Naive thymus-derived CD4-positive, alpha-beta T cell (primary cell): ENCODE measurements around the gene MED12L. TPM values are rescaled to one million over a fixed set of nuclear protein-coding genes. Genes with fewer than 3 reads are reported as not detected.

ENCODE experiments used
- ATAC-seq: fragments of 150-1000 bp; cut with Tn5 transposase; 2 replicates; pipeline ENCODE4 v1.10.0; 2021; ENCODE audit warnings: mild to moderate bottlenecking, moderate library complexity
- CTCF ChIA-PET: fragments of 350-600 bp; sonication (Branson Sonifier 250); formaldehyde crosslinking; loops from one replicate; lab custom pipeline; 2021; ENCODE audit warnings: antibody characterized with exemption; lab: Charles Lee
- POLR2A ChIA-PET: fragments of 350-600 bp; sonication (Branson Sonifier 250); formaldehyde crosslinking; loops from one replicate; lab custom pipeline; 2021; ENCODE audit warnings: antibody characterized with exemption, inconsistent platforms; lab: Charles Lee
- DNase-seq, 9 donors: peaks; one replicate each; pipeline versions ENCODE4 v3.0.0 to v3.0.0-alpha.2; 2020 to 2022; ENCODE audit warnings: mixed read lengths in 1 of 9
- H3K27ac ChIP-seq: one replicate; pipeline ENCODE4 v1.7.0; 2013; ENCODE audit warnings: mild to moderate bottlenecking, low read depth, low read length, moderate library complexity
- H3K27me3 ChIP-seq, 2 donors: one replicate each; pipeline ENCODE4 v1.7.0; 2013; ENCODE audit warnings: low read length in 2 of 2, mild to moderate bottlenecking in 2 of 2, moderate library complexity in 2 of 2; ENCODE audit not compliant: control insufficient read depth in 2 of 2, insufficient read depth in 2 of 2
- H3K36me3 ChIP-seq, 3 experiments: 1 replicate in 2 of 3; 2 replicates in 1 of 3; pipeline ENCODE4 v1.7.0; 2013; ENCODE audit warnings: low read length in 3 of 3, mild to moderate bottlenecking in 3 of 3, moderate library complexity in 1 of 3; ENCODE audit not compliant: insufficient read depth in 3 of 3, control insufficient read depth in 2 of 3
- H3K4me1 ChIP-seq, 2 donors: one replicate each; pipeline ENCODE4 v1.7.0; 2013; ENCODE audit warnings: low read length in 2 of 2, mild to moderate bottlenecking in 2 of 2, moderate library complexity in 1 of 2; ENCODE audit not compliant: control insufficient read depth in 2 of 2, insufficient read depth in 2 of 2
- H3K4me3 ChIP-seq: 2 replicates; pipeline ENCODE4 v1.7.0; 2013; ENCODE audit warnings: mild to moderate bottlenecking, low read length
- H3K9me3 ChIP-seq, 3 experiments: 1 replicate in 2 of 3; 2 replicates in 1 of 3; pipeline ENCODE4 v1.7.0; 2013; ENCODE audit warnings: low read length in 3 of 3; ENCODE audit not compliant: control insufficient read depth in 2 of 3
- H3K27ac Mint-ChIP-seq, 9 donors: one replicate each; pipeline ENCODE4 v1.8.0; 2020 to 2022; ENCODE audit warnings: mixed read lengths in 9 of 9, mild to moderate bottlenecking in 8 of 9, moderate library complexity in 5 of 9, inconsistent platforms in 2 of 9
- H3K27me3 Mint-ChIP-seq, 5 donors: one replicate each; pipeline ENCODE4 v1.8.0; 2021 to 2022; ENCODE audit warnings: mixed read lengths in 5 of 5, mild to moderate bottlenecking in 1 of 5
- H3K36me3 Mint-ChIP-seq, 5 donors: one replicate each; pipeline ENCODE4 v1.8.0; 2020 to 2022; ENCODE audit warnings: mixed read lengths in 5 of 5, mild to moderate bottlenecking in 3 of 5, inconsistent platforms in 1 of 5
- H3K4me1 Mint-ChIP-seq, 7 donors: one replicate each; pipeline ENCODE4 v1.8.0; 2020 to 2022; ENCODE audit warnings: mixed read lengths in 7 of 7, mild to moderate bottlenecking in 3 of 7, inconsistent platforms in 1 of 7
- H3K4me3 Mint-ChIP-seq, 10 donors: one replicate each; pipeline ENCODE4 v1.8.0; 2020 to 2022; ENCODE audit warnings: mild to moderate bottlenecking in 10 of 10, mixed read lengths in 10 of 10, moderate library complexity in 6 of 10, inconsistent platforms in 2 of 10
- H3K9me3 Mint-ChIP-seq, 11 donors: one replicate each; pipeline ENCODE4 v1.8.0; 2020 to 2022; ENCODE audit warnings: mixed read lengths in 11 of 11, mild to moderate bottlenecking in 4 of 11, inconsistent platforms in 1 of 11, moderate library complexity in 1 of 11
- intact Hi-C, 2 donors: fragments of 100-400 bp; cut with micrococcal nuclease; formaldehyde crosslinking; loops; one replicate each; pipeline ENCODE4 v1.15.1; 2023
- polyA plus RNA-seq, 2 donors: library from polyadenylated mRNA; unstranded; fragments of 300-500 nt; fragmentation: Illumina TruSeq; gene quantifications; one replicate each; pipeline ENCODE4 v1.2.3, GENCODE V29; 2021
- total RNA-seq, 6 experiments: library from RNA in 5 of 6; stranded (reverse) in 5 of 6; gene quantifications; 1 replicate in 5 of 6; 2 replicates in 1 of 6; pipeline ENCODE4 v1.2.3 and lab custom pipeline; 2021 to 2026

MED12L gene
- total and polyA plus RNA-seq, 7 experiments from 2014 or later: 0.32 to 4.9 (median 0.68) TPM; not detected in 2

DNA sequence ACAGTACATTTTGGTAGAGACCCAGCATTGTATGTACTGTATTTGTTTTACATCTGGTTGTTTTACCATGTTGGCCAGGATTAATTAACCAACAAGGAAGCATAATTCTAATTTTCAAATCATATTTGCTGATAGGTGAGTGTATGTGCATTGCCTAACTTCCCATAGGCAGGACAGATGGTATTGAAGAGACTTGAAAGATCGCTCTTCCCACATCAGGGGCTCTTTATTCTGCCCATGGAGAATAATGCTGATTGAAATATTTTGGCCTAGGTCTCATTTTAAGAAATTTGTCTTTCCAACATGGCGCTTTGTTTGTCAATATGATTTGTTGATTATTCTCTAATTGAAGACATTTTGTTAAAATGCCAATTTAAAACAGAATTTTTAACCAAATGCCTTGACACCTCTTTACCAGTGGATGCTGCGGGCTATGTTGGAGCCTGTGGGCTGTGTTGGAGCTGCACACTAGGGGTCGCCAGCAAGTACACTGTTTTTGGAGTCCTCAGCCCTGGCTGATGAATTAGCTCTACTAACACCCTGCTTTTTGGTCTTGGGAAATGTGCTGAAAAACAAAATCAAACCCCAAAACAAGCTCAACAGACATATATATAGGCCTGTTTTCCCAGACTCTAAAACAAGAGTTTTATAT lies 293.7 kb downstream of the MED12L start:
- H3K4me1 ChIP-seq: no peaks in the 10 kb centered on the region
- Mint-ChIP-seq H3K36me3 (no peaks in the 10 kb centered on the region), H3K4me3 (no peak overlapping the region), H3K27ac (no peak overlapping the region), H3K9me3 (no peaks in the 10 kb centered on the region), H3K27me3 (peaks cover 0 to 4% (median 0%) of the 10 kb centered on the region in 5 donors), H3K4me1 (peaks cover 0 to 9% (median 0%) of the 10 kb centered on the region in 7 donors)
- no peak for DNase-seq
- POLR2A ChIA-PET: no interaction called here
- CTCF ChIA-PET: no interaction called here
- peak; percentile 46 for ATAC-seq
- no peak overlapping the region for H3K27ac ChIP-seq
- intact Hi-C loops: no loop called here
- no peaks in the 10 kb centered on the region for H3K9me3 ChIP-seq
- H3K36me3 ChIP-seq: no peaks in the 10 kb centered on the region
- no peaks in the 10 kb centered on the region for H3K27me3 ChIP-seq
- no peak overlapping the region for H3K4me3 ChIP-seq

DNA sequence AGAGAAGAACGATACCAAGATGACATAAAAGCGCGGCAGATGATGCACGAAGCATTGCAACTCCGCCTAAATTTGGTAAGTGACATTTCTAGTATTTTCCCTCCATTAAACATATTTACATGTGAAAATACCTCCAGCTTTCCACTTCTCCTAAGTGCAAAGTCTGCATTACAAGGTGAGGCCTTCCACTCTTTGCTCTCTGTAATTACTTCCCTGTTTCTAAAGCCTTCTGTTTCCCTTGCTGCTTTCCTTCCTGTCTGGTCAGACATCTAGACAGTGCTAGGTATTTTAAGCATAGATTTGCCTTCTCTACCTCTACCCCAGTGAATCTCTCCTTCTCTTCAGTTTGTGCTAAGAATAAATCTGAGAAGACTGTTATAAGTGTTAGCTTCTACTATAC lies 297.2 kb downstream of the MED12L start:
- CTCF ChIA-PET: no interaction called here
- Mint-ChIP-seq H3K36me3 (no peaks in the 10 kb centered on the region), H3K9me3 (no peaks in the 10 kb centered on the region), H3K27me3 (peaks cover 0 to 3% (median 0%) of the 10 kb centered on the region in 5 donors), H3K27ac (peak overlapping the region in 1 of 9 donors; percentile 34), H3K4me3 (no peak overlapping the region), H3K4me1 (peaks cover 0 to 15% (median 6%) of the 10 kb centered on the region in 7 donors)
- H3K9me3 ChIP-seq: no peaks in the 10 kb centered on the region
- H3K36me3 ChIP-seq: no peaks in the 10 kb centered on the region
- H3K4me3 ChIP-seq: no peak overlapping the region
- H3K27ac ChIP-seq: no peak overlapping the region
- no peaks in the 10 kb centered on the region for H3K4me1 ChIP-seq
- H3K27me3 ChIP-seq: no peaks in the 10 kb centered on the region
- ATAC-seq (peak; percentile 41), DNase-seq (no peak)
- intact Hi-C loops: no loop called here
- POLR2A ChIA-PET: no interaction called here

GRCh38 chr3:151383111-151383510 lies 297.6 kb downstream of the MED12L start:
- Histone ChIP-seq H3K4me3 (no peak overlapping the region), H3K4me1 (no peaks in the 10 kb centered on the region), H3K27me3 (no peaks in the 10 kb centered on the region), H3K36me3 (no peaks in the 10 kb centered on the region), H3K27ac (no peak overlapping the region), H3K9me3 (no peaks in the 10 kb centered on the region)
- DNase-seq: no peak
- POLR2A ChIA-PET: no interaction called here
- intact Hi-C loops: no loop called here
- ATAC-seq: no peak
- H3K27ac Mint-ChIP-seq: peak overlapping the region in 1 of 9 donors; percentile 34
- no peaks in the 10 kb centered on the region for H3K27me3 Mint-ChIP-seq
- no peaks in the 10 kb centered on the region for H3K36me3 Mint-ChIP-seq
- H3K4me1 Mint-ChIP-seq: peaks cover 0 to 15% (median 6%) of the 10 kb centered on the region in 7 donors
- H3K9me3 Mint-ChIP-seq: no peaks in the 10 kb centered on the region
- no peak overlapping the region for H3K4me3 Mint-ChIP-seq
- CTCF ChIA-PET: no interaction called here

DNA sequence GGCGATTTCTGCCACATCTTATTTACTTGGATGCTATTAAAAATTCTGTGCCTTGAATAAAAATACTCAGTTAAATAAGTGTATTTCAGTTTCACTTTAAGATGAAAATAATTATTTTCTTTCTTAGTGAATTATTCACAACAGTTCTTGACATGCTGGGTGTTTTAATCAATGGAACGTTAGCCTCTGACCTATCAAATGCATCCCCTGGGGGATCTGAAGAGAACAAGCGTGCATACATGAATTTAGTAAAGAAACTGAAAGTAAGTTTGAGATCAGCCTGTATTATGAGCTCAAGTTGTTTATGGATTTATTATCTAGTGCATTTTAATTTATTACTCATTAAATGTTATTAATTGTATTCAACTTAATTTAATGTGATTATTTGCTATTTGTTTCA lies 298.5 kb downstream of the MED12L start:
- Histone ChIP-seq H3K9me3 (no peaks in the 10 kb centered on the region), H3K27me3 (no peaks in the 10 kb centered on the region), H3K27ac (no peak overlapping the region), H3K4me3 (no peak overlapping the region), H3K36me3 (no peaks in the 10 kb centered on the region), H3K4me1 (no peaks in the 10 kb centered on the region)
- Mint-ChIP-seq H3K36me3 (no peaks in the 10 kb centered on the region), H3K4me3 (peak overlapping the region in 5 of 10 donors; percentile 22 to 66 (median 56)), H3K4me1 (peaks cover 0 to 15% (median 6%) of the 10 kb centered on the region in 7 donors), H3K9me3 (no peaks in the 10 kb centered on the region), H3K27me3 (peaks cover 0 to under 1% (median 0%) of the 10 kb centered on the region in 5 donors), H3K27ac (peak overlapping the region in 1 of 9 donors; percentile 4)
- no peak for ATAC-seq
- ChIA-PET CTCF (no interaction called here), POLR2A (no interaction called here)
- intact Hi-C loops: no loop called here
- DNase-seq: no peak

GRCh38 chr3:151384741-151385174 lies 299.3 kb downstream of the MED12L start, which contains the start of gene P2RY12:
P2RY12 (minus strand) TSS chr3:151384753; CDS start chr3:151338845, 45,908 bp downstream.
- Mint-ChIP-seq H3K27me3 (peaks cover 0 to 5% (median 0%) of the 10 kb centered on the region in 5 donors), H3K9me3 (no peaks in the 10 kb centered on the region), H3K36me3 (no peaks in the 10 kb centered on the region), H3K4me1 (peaks cover 0 to 15% (median 6%) of the 10 kb centered on the region in 7 donors), H3K27ac (peak within 1 kb of the TSS in 3 of 9 donors; percentile 4 to 18 (median 10)), H3K4me3 (peak within 1 kb of the TSS in 8 of 10 donors; percentile 3 to 66 (median 42))
- H3K36me3 ChIP-seq: no peaks in the 10 kb centered on the region
- H3K27me3 ChIP-seq: no peaks in the 10 kb centered on the region
- no peaks in the 10 kb centered on the region for H3K4me1 ChIP-seq
- DNase-seq (no peak), ATAC-seq (peak; percentile 65)
- CTCF ChIA-PET: no interaction called here
- no peak within 1 kb of the TSS for H3K4me3 ChIP-seq
- intact Hi-C loops: no loop called here
- no peaks in the 10 kb centered on the region for H3K9me3 ChIP-seq
- no peak within 1 kb of the TSS for H3K27ac ChIP-seq
- POLR2A ChIA-PET: no interaction called here

DNA sequence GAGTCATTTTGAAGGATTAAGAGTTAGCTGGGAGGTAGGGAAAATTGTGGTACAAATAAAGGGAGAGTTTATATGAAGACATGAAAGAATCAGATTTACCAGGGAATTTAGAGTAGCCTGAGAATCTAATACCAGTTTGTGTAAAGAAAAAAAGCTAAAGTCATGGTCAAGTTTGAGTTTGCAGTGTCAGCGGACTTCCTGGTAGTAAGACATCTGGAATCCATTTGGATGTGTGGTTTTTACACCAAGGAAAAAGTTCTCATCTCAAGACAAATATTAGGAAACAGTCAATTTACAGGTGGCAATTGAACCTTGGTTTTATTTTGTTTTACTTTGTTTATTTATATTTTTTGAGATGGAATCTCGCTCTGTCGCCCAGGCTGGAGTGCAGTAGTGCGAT lies 300.6 kb downstream of the MED12L start:
- Mint-ChIP-seq H3K4me3 (no peak overlapping the region), H3K4me1 (peaks cover 0 to 15% (median 6%) of the 10 kb centered on the region in 7 donors), H3K9me3 (no peaks in the 10 kb centered on the region), H3K27me3 (peaks cover 0 to 5% (median 0%) of the 10 kb centered on the region in 5 donors), H3K27ac (no peak overlapping the region), H3K36me3 (no peaks in the 10 kb centered on the region)
- Histone ChIP-seq H3K4me1 (no peaks in the 10 kb centered on the region), H3K27ac (no peak overlapping the region), H3K36me3 (no peaks in the 10 kb centered on the region), H3K9me3 (no peaks in the 10 kb centered on the region), H3K4me3 (no peak overlapping the region), H3K27me3 (peaks cover 0 to 4% of the 10 kb centered on the region in 2 donors)
- ATAC-seq (no peak), DNase-seq (no peak)
- ChIA-PET CTCF (no interaction called here), POLR2A (no interaction called here)
- intact Hi-C loops: no loop called here

DNA sequence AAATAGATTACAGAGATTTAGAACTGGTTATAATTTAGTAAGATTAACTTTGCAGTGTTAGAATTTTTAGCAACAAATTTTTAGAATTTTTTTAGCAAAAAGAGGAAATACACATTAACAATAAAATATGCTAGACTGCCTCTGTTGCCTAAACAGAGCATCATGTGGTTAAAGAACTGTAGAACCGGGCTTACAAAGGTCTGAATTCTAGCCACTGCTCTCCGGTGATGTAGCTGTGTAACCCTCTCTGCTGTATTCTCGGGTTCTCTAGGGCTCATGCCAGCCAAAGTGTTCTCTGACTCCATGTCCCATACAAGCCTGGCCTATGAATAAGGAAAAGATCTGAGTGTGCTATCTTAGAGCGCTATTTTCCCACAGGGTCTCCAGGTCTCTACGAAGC lies 302.0 kb downstream of the MED12L start:
- Mint-ChIP-seq H3K27me3 (peaks cover 0 to 14% (median 4%) of the 10 kb centered on the region in 5 donors), H3K9me3 (no peaks in the 10 kb centered on the region), H3K27ac (peak overlapping the region in 1 of 9 donors; percentile 22), H3K4me3 (no peak overlapping the region), H3K36me3 (no peaks in the 10 kb centered on the region), H3K4me1 (peaks cover 0 to 15% (median 6%) of the 10 kb centered on the region in 7 donors)
- H3K27me3 ChIP-seq: peaks cover 0 to 7% of the 10 kb centered on the region in 2 donors
- ATAC-seq (peak; percentile 27), DNase-seq (no peak)
- H3K9me3 ChIP-seq: no peaks in the 10 kb centered on the region
- no peak overlapping the region for H3K4me3 ChIP-seq
- no peaks in the 10 kb centered on the region for H3K36me3 ChIP-seq
- CTCF ChIA-PET: no interaction called here
- POLR2A ChIA-PET: no interaction called here
- intact Hi-C loops: no loop called here
- no peaks in the 10 kb centered on the region for H3K4me1 ChIP-seq
- H3K27ac ChIP-seq: no peak overlapping the region
